CD4-positive, alpha-beta T cell (primary cell): ENCODE data around the gene TMEM8B. TPM values are rescaled to one million over a fixed set of nuclear protein-coding genes. Genes with fewer than 3 reads are reported as not detected.

Source experiments
- ATAC-seq: fragments of 200-7000 bp; cut with Tn5 transposase; one replicate; pipeline ENCODE4 v1.10.0; 2022; ENCODE audit warnings: mild to moderate bottlenecking; ENCODE audit not compliant: poor library complexity
- CTCF ChIA-PET: fragments of 350-600 bp; sonication (Branson Sonifier 250); formaldehyde crosslinking; loops from one replicate; lab custom pipeline; 2021; ENCODE audit warnings: antibody characterized with exemption, inconsistent platforms; lab: Charles Lee
- POLR2A ChIA-PET: fragments of 350-600 bp; sonication (Branson Sonifier 250); formaldehyde crosslinking; loops from one replicate; lab custom pipeline; 2021; ENCODE audit warnings: antibody characterized with exemption, inconsistent platforms; lab: Charles Lee
- DNase-seq, 14 experiments: peaks; one replicate each; pipeline ENCODE4 v3.0.0-alpha.2; 2013 to 2020; ENCODE audit warnings: mixed read lengths in 2 of 14
- H3K27ac ChIP-seq, 2 donors: one replicate each; pipeline versions ENCODE4 v1.5.1 to v1.7.0; 2013; ENCODE audit warnings: low read length in 2 of 2, low read depth in 1 of 2, mild to moderate bottlenecking in 1 of 2
- H3K27me3 ChIP-seq, 2 experiments: 1 replicate in 1 of 2; 2 replicates in 1 of 2; pipeline versions ENCODE4 v1.6.1 to v1.7.0; 2013; ENCODE audit warnings: low read length in 2 of 2, control low read depth in 1 of 2, mild to moderate bottlenecking in 1 of 2, moderate library complexity in 1 of 2; ENCODE audit not compliant: insufficient read depth in 2 of 2, control insufficient read depth in 1 of 2
- H3K36me3 ChIP-seq: one replicate; pipeline ENCODE4 v1.6.1; 2013; ENCODE audit warnings: low read length, control low read depth; ENCODE audit not compliant: insufficient read depth
- H3K4me1 ChIP-seq: one replicate; pipeline ENCODE4 v1.6.1; 2013; ENCODE audit warnings: low read length, control low read depth; ENCODE audit not compliant: insufficient read depth
- H3K4me3 ChIP-seq: one replicate; pipeline ENCODE4 v1.5.1; 2013; ENCODE audit warnings: mild to moderate bottlenecking, low read length, moderate library complexity
- H3K9me3 ChIP-seq, 2 experiments: 1 replicate in 1 of 2; 2 replicates in 1 of 2; pipeline versions ENCODE4 v1.6.1 to v1.7.0; 2013; ENCODE audit warnings: low read length in 2 of 2, mild to moderate bottlenecking in 2 of 2, control low read depth in 1 of 2, moderate library complexity in 1 of 2; ENCODE audit not compliant: control insufficient read depth in 1 of 2, insufficient read depth in 1 of 2
- H3K27ac Mint-ChIP-seq: one replicate; pipeline ENCODE4 v1.8.0; 2020; ENCODE audit warnings: mixed read lengths
- H3K27me3 Mint-ChIP-seq: one replicate; pipeline ENCODE4 v1.8.0; 2021; ENCODE audit warnings: mixed read lengths
- H3K36me3 Mint-ChIP-seq: one replicate; pipeline ENCODE4 v1.8.0; 2021; ENCODE audit warnings: low read depth, mixed read lengths
- H3K4me1 Mint-ChIP-seq: one replicate; pipeline ENCODE4 v1.8.0; 2021; ENCODE audit warnings: low read depth, mixed read lengths
- H3K4me3 Mint-ChIP-seq: one replicate; pipeline ENCODE4 v1.8.0; 2020; ENCODE audit warnings: mild to moderate bottlenecking, mixed read lengths
- H3K9me3 Mint-ChIP-seq: one replicate; pipeline ENCODE4 v1.8.0; 2020; ENCODE audit warnings: mixed read lengths
- intact Hi-C, 2 experiments: fragments of 100-400 bp; cut with DNase I in 1 of 2; cut with micrococcal nuclease in 1 of 2; formaldehyde crosslinking; loops; one replicate each; pipeline versions ENCODE4 v1.15.1 to v1.9.0; 2023 to 2025; cut with DNase I, micrococcal nuclease
- total RNA-seq, 174 experiments: library from RNA in 2 of 174; stranded (reverse) in 2 of 174; gene quantifications; one replicate each; pipeline ENCODE4 v1.2.3 and lab custom pipeline; 2021 to 2026
- TF ChIP-seq, protein P1 (sequence below): fragments of 200-600 bp; IDR thresholded peaks from one replicate; pipeline ENCODE4 v1.8.0; 2022; ENCODE audit warnings: antibody characterized with exemption, mild to moderate bottlenecking

The TMEM8B gene
- total RNA-seq, 2 experiments from 2014 or later, result 8.9 to 9.6 TPM

DNA sequence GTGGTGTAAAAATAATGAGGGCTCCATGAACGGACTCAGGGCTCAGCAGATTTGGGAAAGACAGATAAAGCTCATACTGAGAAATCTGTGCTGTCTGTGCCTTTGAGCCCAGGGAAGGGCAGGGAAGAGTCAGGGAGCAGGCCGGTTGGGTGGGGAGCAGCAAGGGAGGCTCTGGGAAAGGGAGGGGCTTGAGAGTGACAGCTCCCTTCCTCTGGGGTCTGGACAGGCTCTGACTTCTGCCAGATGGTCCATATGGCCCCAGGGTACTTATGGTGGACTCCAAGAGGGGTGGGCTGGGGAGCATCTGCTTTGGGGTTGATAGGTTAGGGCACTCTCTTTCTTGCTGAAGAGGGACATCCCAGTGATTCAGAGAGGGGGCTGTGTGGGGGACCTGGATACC, 35.6 kb upstream of the TMEM8B start:
- CTCF ChIA-PET, result no interaction called here
- POLR2A ChIA-PET, result no interaction called here
- no peaks in the 10 kb centered on the region for H3K9me3 Mint-ChIP-seq
- Histone ChIP-seq H3K9me3 (no peaks in the 10 kb centered on the region), H3K4me3 (no peak overlapping the region), H3K4me1 (peaks cover 5% of the 10 kb centered on the region), H3K27ac (no peak overlapping the region), H3K27me3 (no peaks in the 10 kb centered on the region), H3K36me3 (peaks cover 28% of the 10 kb centered on the region)
- peaks cover 23% of the 10 kb centered on the region for H3K36me3 Mint-ChIP-seq
- DNase-seq (no peak), ATAC-seq (no peak)
- H3K4me1 Mint-ChIP-seq, result peaks cover 7% of the 10 kb centered on the region
- H3K27ac Mint-ChIP-seq, result no peak overlapping the region
- intact Hi-C loops, result loop anchor here in 1 of 2 experiments (5.0 kb wide), 1 partner anchor 229 kb away; no protein-coding TSS in a partner anchor
- H3K27me3 Mint-ChIP-seq, result no peaks in the 10 kb centered on the region
- TF ChIP-seq, protein P1, sequence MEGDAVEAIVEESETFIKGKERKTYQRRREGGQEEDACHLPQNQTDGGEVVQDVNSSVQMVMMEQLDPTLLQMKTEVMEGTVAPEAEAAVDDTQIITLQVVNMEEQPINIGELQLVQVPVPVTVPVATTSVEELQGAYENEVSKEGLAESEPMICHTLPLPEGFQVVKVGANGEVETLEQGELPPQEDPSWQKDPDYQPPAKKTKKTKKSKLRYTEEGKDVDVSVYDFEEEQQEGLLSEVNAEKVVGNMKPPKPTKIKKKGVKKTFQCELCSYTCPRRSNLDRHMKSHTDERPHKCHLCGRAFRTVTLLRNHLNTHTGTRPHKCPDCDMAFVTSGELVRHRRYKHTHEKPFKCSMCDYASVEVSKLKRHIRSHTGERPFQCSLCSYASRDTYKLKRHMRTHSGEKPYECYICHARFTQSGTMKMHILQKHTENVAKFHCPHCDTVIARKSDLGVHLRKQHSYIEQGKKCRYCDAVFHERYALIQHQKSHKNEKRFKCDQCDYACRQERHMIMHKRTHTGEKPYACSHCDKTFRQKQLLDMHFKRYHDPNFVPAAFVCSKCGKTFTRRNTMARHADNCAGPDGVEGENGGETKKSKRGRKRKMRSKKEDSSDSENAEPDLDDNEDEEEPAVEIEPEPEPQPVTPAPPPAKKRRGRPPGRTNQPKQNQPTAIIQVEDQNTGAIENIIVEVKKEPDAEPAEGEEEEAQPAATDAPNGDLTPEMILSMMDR, result no peak
- H3K4me3 Mint-ChIP-seq, result no peak overlapping the region

DNA sequence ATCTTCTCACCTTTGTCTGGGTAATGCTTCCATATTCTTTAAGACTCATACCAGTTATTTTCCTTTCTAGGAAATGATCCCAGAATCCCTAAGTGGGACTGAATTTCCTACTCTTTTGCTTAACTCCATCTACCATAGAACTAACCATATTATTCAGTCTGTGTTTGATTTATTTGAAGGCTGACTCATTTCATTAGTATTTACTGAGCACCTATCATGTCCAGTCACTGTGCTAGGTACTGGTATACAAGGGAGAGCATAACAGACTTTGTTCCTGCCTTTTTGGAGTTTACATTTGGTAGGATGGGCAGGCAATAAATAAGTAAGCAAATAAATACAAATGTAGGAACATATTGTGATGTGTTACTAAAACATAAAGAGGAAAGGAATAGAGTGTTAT, 33.3 kb upstream of the TMEM8B start:
- CTCF ChIA-PET, result no interaction called here
- H3K36me3 ChIP-seq, result peaks cover 28% of the 10 kb centered on the region
- Mint-ChIP-seq H3K9me3 (no peaks in the 10 kb centered on the region), H3K4me3 (no peak overlapping the region), H3K36me3 (peaks cover 32% of the 10 kb centered on the region), H3K27ac (no peak overlapping the region), H3K4me1 (no peaks in the 10 kb centered on the region), H3K27me3 (no peaks in the 10 kb centered on the region)
- TF ChIP-seq, protein P1, result no peak
- no peaks in the 10 kb centered on the region for H3K9me3 ChIP-seq
- H3K27me3 ChIP-seq, result no peaks in the 10 kb centered on the region
- H3K27ac ChIP-seq, result no peak overlapping the region
- POLR2A ChIA-PET, result no interaction called here
- H3K4me3 ChIP-seq, result no peak overlapping the region
- intact Hi-C loops, result loop anchor here in 1 of 2 experiments (2.0 kb wide), 1 partner anchor 13 kb away; no protein-coding TSS in a partner anchor
- DNase-seq, result no peak
- peaks cover under 1% of the 10 kb centered on the region for H3K4me1 ChIP-seq
- ATAC-seq, result no peak

DNA sequence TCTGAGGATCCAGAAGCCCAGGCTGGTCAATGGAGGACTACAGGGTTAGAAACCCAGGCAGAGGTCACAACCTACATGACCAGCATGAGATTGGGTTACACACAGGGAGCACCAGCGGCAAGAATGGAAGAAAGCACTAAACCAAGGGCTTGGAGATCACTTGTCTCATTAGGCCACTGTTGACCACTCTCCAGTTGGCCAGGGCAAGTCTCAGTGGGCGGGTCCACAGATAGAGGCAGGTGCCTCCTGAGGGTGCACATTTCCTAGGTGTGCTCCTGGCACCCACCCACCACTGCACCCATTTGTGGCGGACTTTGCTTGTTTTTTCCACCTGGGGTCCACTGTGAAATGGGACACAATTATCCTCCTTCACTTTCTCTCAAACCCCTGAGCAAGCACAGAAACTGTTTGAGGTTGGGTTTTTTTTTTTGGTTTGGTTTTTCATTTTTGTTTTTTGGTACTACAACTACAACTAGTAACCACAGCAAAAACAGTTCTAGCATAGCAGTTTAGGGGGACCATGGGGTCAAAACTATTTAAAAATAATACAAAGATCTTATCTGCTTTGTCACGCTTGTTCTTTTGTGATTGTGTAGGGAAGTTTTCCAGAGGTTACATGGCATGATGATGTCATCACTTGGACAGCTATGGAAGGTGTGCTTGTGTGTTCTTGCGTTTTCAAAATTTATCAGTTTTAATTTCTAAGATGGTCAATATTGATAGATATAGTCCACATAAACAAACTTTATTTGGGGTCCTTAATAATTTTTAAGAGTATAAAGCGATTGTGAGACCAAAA, 31.5 kb upstream of the TMEM8B start:
- Mint-ChIP-seq H3K27me3 (no peaks in the 10 kb centered on the region), H3K4me1 (no peaks in the 10 kb centered on the region), H3K27ac (no peak overlapping the region), H3K9me3 (no peaks in the 10 kb centered on the region), H3K4me3 (no peak overlapping the region), H3K36me3 (peaks cover 48% of the 10 kb centered on the region)
- no peaks in the 10 kb centered on the region for H3K27me3 ChIP-seq
- H3K27ac ChIP-seq, result no peak overlapping the region
- TF ChIP-seq, protein P1, result no peak
- no peak overlapping the region for H3K4me3 ChIP-seq
- H3K36me3 ChIP-seq, result peaks cover 37% of the 10 kb centered on the region
- ChIA-PET POLR2A (no interaction called here), CTCF (no interaction called here)
- intact Hi-C loops, result no loop called here
- no peaks in the 10 kb centered on the region for H3K9me3 ChIP-seq
- DNase-seq (no peak), ATAC-seq (no peak)
- no peaks in the 10 kb centered on the region for H3K4me1 ChIP-seq
